ENCODE results near the gene CASP9.
"Not testable (repeated sequence)": the region's sequence is repeated elsewhere in the genome, so short reads cannot be mapped to it uniquely, and the experiment has no call there.

The CASP9 gene

GRCh38 chr1:15515022-15515663, 8.9 kb downstream of the CASP9 start:
- WGBS, 2 experiments, result 95 to 96% methylated on average over 1 of the region's 2 CpGs
- Histone ChIP-seq H3K9me3 (ENCODE audit: control insufficient read depth, low read length) (no peaks in the 10 kb centered on the region), H3K27ac (ENCODE audit: insufficient read depth, low read depth, low read length, poor library complexity, severe bottlenecking) (no peak overlapping the region), H3K4me1 (ENCODE audit: control insufficient read depth, insufficient read depth, low read length) (no peaks in the 10 kb centered on the region), H3K27me3 (ENCODE audit: control insufficient read depth, insufficient read depth, low read length, poor library complexity, severe bottlenecking) (no peaks in the 10 kb centered on the region), H3K4me3 (ENCODE audit: insufficient read depth, low read depth, low read length) (no peak overlapping the region), H3K36me3 (ENCODE audit: control insufficient read depth, insufficient read depth, low read length) (no peaks in the 10 kb centered on the region)

GRCh38 chr1:15514557-15514956, 9.5 kb downstream of the CASP9 start:
- H3K4me1 ChIP-seq (ENCODE audit: control insufficient read depth, insufficient read depth, low read length); H3K9me3 ChIP-seq (ENCODE audit: control insufficient read depth, low read length); H3K27ac ChIP-seq (ENCODE audit: insufficient read depth, low read depth, low read length, poor library complexity, severe bottlenecking); H3K36me3 ChIP-seq (ENCODE audit: control insufficient read depth, insufficient read depth, low read length); H3K4me3 ChIP-seq (ENCODE audit: insufficient read depth, low read depth, low read length); H3K27me3 ChIP-seq (ENCODE audit: control insufficient read depth, insufficient read depth, low read length, poor library complexity, severe bottlenecking): not testable (repeated sequence)
- WGBS, 2 experiments, result 94 to 95% methylated on average over 4 of the region's 5 CpGs

- H3K4me1 ChIP-seq (ENCODE audit: control insufficient read depth, insufficient read depth, low read length), result no peaks in the 10 kb centered on the region
- WGBS, 2 experiments, result 90 to 93% methylated on average over 3 of the region's 3 CpGs
- no peak overlapping the region for H3K4me3 ChIP-seq (ENCODE audit: insufficient read depth, low read depth, low read length)
- H3K27me3 ChIP-seq (ENCODE audit: control insufficient read depth, insufficient read depth, low read length, poor library complexity, severe bottlenecking), result no peaks in the 10 kb centered on the region
- H3K27ac ChIP-seq (ENCODE audit: insufficient read depth, low read depth, low read length, poor library complexity, severe bottlenecking), result no peak overlapping the region
- H3K9me3 ChIP-seq (ENCODE audit: control insufficient read depth, low read length), result no peaks in the 10 kb centered on the region
- no peaks in the 10 kb centered on the region for H3K36me3 ChIP-seq (ENCODE audit: control insufficient read depth, insufficient read depth, low read length)
Measured at GRCh38 chr1:15513919-15514318, 10.1 kb downstream of the CASP9 start.

- no peaks in the 10 kb centered on the region for H3K36me3 ChIP-seq (ENCODE audit: control insufficient read depth, insufficient read depth, low read length)
- H3K27me3 ChIP-seq (ENCODE audit: control insufficient read depth, insufficient read depth, low read length, poor library complexity, severe bottlenecking), result no peaks in the 10 kb centered on the region
- no peak overlapping the region for H3K4me3 ChIP-seq (ENCODE audit: insufficient read depth, low read depth, low read length)
- WGBS, 2 experiments, result 89 to 90% methylated on average over 4 of the region's 4 CpGs
- H3K4me1 ChIP-seq (ENCODE audit: control insufficient read depth, insufficient read depth, low read length), result no peaks in the 10 kb centered on the region
- no peaks in the 10 kb centered on the region for H3K9me3 ChIP-seq (ENCODE audit: control insufficient read depth, low read length)
- no peak overlapping the region for H3K27ac ChIP-seq (ENCODE audit: insufficient read depth, low read depth, low read length, poor library complexity, severe bottlenecking)
Measured at GRCh38 chr1:15513192-15513591, 10.8 kb downstream of the CASP9 start.

- Histone ChIP-seq H3K4me1 (ENCODE audit: control insufficient read depth, insufficient read depth, low read length) (no peaks in the 10 kb centered on the region), H3K27ac (ENCODE audit: insufficient read depth, low read depth, low read length, poor library complexity, severe bottlenecking) (no peak overlapping the region), H3K9me3 (ENCODE audit: control insufficient read depth, low read length) (no peaks in the 10 kb centered on the region), H3K27me3 (ENCODE audit: control insufficient read depth, insufficient read depth, low read length, poor library complexity, severe bottlenecking) (no peaks in the 10 kb centered on the region), H3K4me3 (ENCODE audit: insufficient read depth, low read depth, low read length) (no peak overlapping the region), H3K36me3 (ENCODE audit: control insufficient read depth, insufficient read depth, low read length) (no peaks in the 10 kb centered on the region)
- 95% methylated on average over 8 of the region's 8 CpGs for WGBS, 2 experiments
Measured at GRCh38 chr1:15510611-15511405, 13.2 kb downstream of the CASP9 start.

GRCh38 chr1:15509586-15509985, 14.4 kb downstream of the CASP9 start:
- 85 to 89% methylated on average over 7 of the region's 7 CpGs for WGBS, 2 experiments
- H3K4me1 ChIP-seq (ENCODE audit: control insufficient read depth, insufficient read depth, low read length), result no peaks in the 10 kb centered on the region

GRCh38 chr1:15508700-15509487, 15.1 kb downstream of the CASP9 start:
- no peak overlapping the region for H3K4me3 ChIP-seq (ENCODE audit: insufficient read depth, low read depth, low read length)
- H3K27me3 ChIP-seq (ENCODE audit: control insufficient read depth, insufficient read depth, low read length, poor library complexity, severe bottlenecking), result no peaks in the 10 kb centered on the region
- 80% methylated on average over 12 of the region's 12 CpGs for WGBS, 2 experiments
- H3K36me3 ChIP-seq (ENCODE audit: control insufficient read depth, insufficient read depth, low read length), result no peaks in the 10 kb centered on the region
- H3K9me3 ChIP-seq (ENCODE audit: control insufficient read depth, low read length), result no peaks in the 10 kb centered on the region
- H3K27ac ChIP-seq (ENCODE audit: insufficient read depth, low read depth, low read length, poor library complexity, severe bottlenecking), result no peak overlapping the region
- no peaks in the 10 kb centered on the region for H3K4me1 ChIP-seq (ENCODE audit: control insufficient read depth, insufficient read depth, low read length)

More at GRCh38 chr1:15509586-15509985, 14.4 kb downstream of the CASP9 start:
- no peak overlapping the region for H3K27ac ChIP-seq (ENCODE audit: insufficient read depth, low read depth, low read length, poor library complexity, severe bottlenecking)
- H3K27me3 ChIP-seq (ENCODE audit: control insufficient read depth, insufficient read depth, low read length, poor library complexity, severe bottlenecking), result no peaks in the 10 kb centered on the region
- H3K36me3 ChIP-seq (ENCODE audit: control insufficient read depth, insufficient read depth, low read length), result no peaks in the 10 kb centered on the region
- no peak overlapping the region for H3K4me3 ChIP-seq (ENCODE audit: insufficient read depth, low read depth, low read length)
- no peaks in the 10 kb centered on the region for H3K9me3 ChIP-seq (ENCODE audit: control insufficient read depth, low read length)

GRCh38 chr1:15507278-15507677, 16.7 kb downstream of the CASP9 start:
- Histone ChIP-seq H3K27ac (ENCODE audit: insufficient read depth, low read depth, low read length, poor library complexity, severe bottlenecking) (no peak overlapping the region), H3K4me3 (ENCODE audit: insufficient read depth, low read depth, low read length) (no peak overlapping the region), H3K9me3 (ENCODE audit: control insufficient read depth, low read length) (no peaks in the 10 kb centered on the region), H3K36me3 (ENCODE audit: control insufficient read depth, insufficient read depth, low read length) (no peaks in the 10 kb centered on the region), H3K27me3 (ENCODE audit: control insufficient read depth, insufficient read depth, low read length, poor library complexity, severe bottlenecking) (no peaks in the 10 kb centered on the region), H3K4me1 (ENCODE audit: control insufficient read depth, insufficient read depth, low read length) (no peaks in the 10 kb centered on the region)
- 95% methylated on average over 5 of the region's 5 CpGs for WGBS, 2 experiments

- no peaks in the 10 kb centered on the region for H3K9me3 ChIP-seq (ENCODE audit: control insufficient read depth, low read length)
- WGBS, 2 experiments, result 94 to 95% methylated on average over 17 of the region's 17 CpGs
- no peaks in the 10 kb centered on the region for H3K36me3 ChIP-seq (ENCODE audit: control insufficient read depth, insufficient read depth, low read length)
- no peak overlapping the region for H3K27ac ChIP-seq (ENCODE audit: insufficient read depth, low read depth, low read length, poor library complexity, severe bottlenecking)
- no peak overlapping the region for H3K4me3 ChIP-seq (ENCODE audit: insufficient read depth, low read depth, low read length)
- no peaks in the 10 kb centered on the region for H3K4me1 ChIP-seq (ENCODE audit: control insufficient read depth, insufficient read depth, low read length)
- H3K27me3 ChIP-seq (ENCODE audit: control insufficient read depth, insufficient read depth, low read length, poor library complexity, severe bottlenecking), result no peaks in the 10 kb centered on the region
Measured at GRCh38 chr1:15506831-15507230, 17.2 kb downstream of the CASP9 start.

- Histone ChIP-seq H3K27me3 (ENCODE audit: control insufficient read depth, insufficient read depth, low read length, poor library complexity, severe bottlenecking) (no peaks in the 10 kb centered on the region), H3K27ac (ENCODE audit: insufficient read depth, low read depth, low read length, poor library complexity, severe bottlenecking) (no peak overlapping the region), H3K9me3 (ENCODE audit: control insufficient read depth, low read length) (no peaks in the 10 kb centered on the region), H3K36me3 (ENCODE audit: control insufficient read depth, insufficient read depth, low read length) (no peaks in the 10 kb centered on the region), H3K4me1 (ENCODE audit: control insufficient read depth, insufficient read depth, low read length) (peaks cover 7% of the 10 kb centered on the region), H3K4me3 (ENCODE audit: insufficient read depth, low read depth, low read length) (no peak overlapping the region)
- WGBS, 2 experiments, result 94% methylated on average over 4 of the region's 4 CpGs
Measured at GRCh38 chr1:15504436-15504835, 19.6 kb downstream of the CASP9 start.
